T-cell (primary cell): Measurements from ENCODE around the gene LNP1. TPM values are rescaled to one million over a fixed set of nuclear protein-coding genes. Genes with fewer than 3 reads are reported as not detected.

ENCODE experiments used
- ATAC-seq, 4 experiments: fragments of 200-7000 bp in 3 of 4; fragments of 150-1000 bp in 1 of 4; cut with Tn5 transposase; replicated peaks in 1 of 4; 1 replicate in 3 of 4; 2 replicates in 1 of 4; pipeline ENCODE4 v1.10.0; 2021; ENCODE audit warnings: moderate library complexity in 3 of 4, mild to moderate bottlenecking in 2 of 4, moderate number of reproducible peaks in 1 of 4
- CTCF ChIA-PET, 2 donors: fragments of 300-600 bp; sonication (Branson Sonifier 250); formaldehyde crosslinking; loops; one replicate each; lab custom pipeline; 2022; ENCODE audit warnings: antibody characterized with exemption in 2 of 2; lab: Charles Lee
- POLR2A ChIA-PET, 2 donors: fragments of 300-600 bp; sonication (Branson Sonifier 250); formaldehyde crosslinking; loops; one replicate each; lab custom pipeline; 2022; ENCODE audit warnings: antibody characterized with exemption in 2 of 2; lab: Charles Lee
- DNase-seq, 35 experiments: peaks; one replicate each; pipeline versions ENCODE4 v3.0.0 to v3.0.0-alpha.2; 2013 to 2023
- H3K27ac ChIP-seq: one replicate; pipeline ENCODE4 v1.5.1; 2013; ENCODE audit warnings: low read length
- H3K27me3 ChIP-seq, 2 experiments: replicated peaks in 1 of 2; 1 replicate in 1 of 2; 2 replicates in 1 of 2; pipeline versions ENCODE4 v1.6.1 to v1.7.0; 2013; ENCODE audit warnings: low read length in 1 of 2, mixed read lengths in 1 of 2; ENCODE audit not compliant: control insufficient read depth in 2 of 2, insufficient read depth in 2 of 2; ENCODE audit errors: extremely low read depth in 1 of 2
- H3K36me3 ChIP-seq, 2 donors: 1 replicate in 1 of 2; 2 replicates in 1 of 2; pipeline versions ENCODE4 v1.6.1 to v1.7.0; 2013; ENCODE audit warnings: low read length in 1 of 2; ENCODE audit not compliant: control insufficient read depth in 2 of 2, insufficient read depth in 1 of 2; ENCODE audit errors: extremely low read depth in 1 of 2
- H3K4me1 ChIP-seq, 2 experiments: 1 replicate in 1 of 2; 2 replicates in 1 of 2; pipeline versions ENCODE4 v1.6.1 to v1.7.0; 2013; ENCODE audit warnings: low read length in 2 of 2, mixed read lengths in 1 of 2; ENCODE audit not compliant: insufficient read depth in 2 of 2, control insufficient read depth in 1 of 2; ENCODE audit errors: extremely low read depth in 1 of 2
- H3K4me3 ChIP-seq, 2 donors: 1 replicate in 1 of 2; 2 replicates in 1 of 2; pipeline versions ENCODE4 v1.5.1 to v1.7.0; 2013; ENCODE audit warnings: mild to moderate bottlenecking in 2 of 2, low read length in 1 of 2, moderate library complexity in 1 of 2; ENCODE audit not compliant: control insufficient read depth in 1 of 2; ENCODE audit errors: extremely low read depth in 1 of 2
- H3K9me3 ChIP-seq: 2 replicates; pipeline ENCODE4 v1.7.0; 2013
- H3K27ac Mint-ChIP-seq, 2 donors: one replicate each; pipeline ENCODE4 v1.8.0; 2020 to 2021; ENCODE audit warnings: mild to moderate bottlenecking in 2 of 2, mixed read lengths in 2 of 2
- H3K27me3 Mint-ChIP-seq, 2 donors: one replicate each; pipeline ENCODE4 v1.8.0; 2021 to 2022; ENCODE audit warnings: mixed read lengths in 2 of 2
- H3K36me3 Mint-ChIP-seq: one replicate; pipeline ENCODE4 v1.8.0; 2021; ENCODE audit warnings: mixed read lengths
- H3K4me1 Mint-ChIP-seq, 3 donors: one replicate each; pipeline ENCODE4 v1.8.0; 2020 to 2022; ENCODE audit warnings: mixed read lengths in 3 of 3, mild to moderate bottlenecking in 1 of 3
- H3K4me3 Mint-ChIP-seq, 3 donors: one replicate each; pipeline ENCODE4 v1.8.0; 2020 to 2022; ENCODE audit warnings: mild to moderate bottlenecking in 3 of 3, mixed read lengths in 3 of 3, moderate library complexity in 3 of 3
- H3K9me3 Mint-ChIP-seq, 3 donors: one replicate each; pipeline ENCODE4 v1.8.0; 2020 to 2022; ENCODE audit warnings: mixed read lengths in 3 of 3
- WGBS: methylation state at CpG from one replicate; pipeline ENCODE4 v1.1.5; 2013; ENCODE audit warnings: missing lambda C conversion rate; ENCODE audit not compliant: insufficient coverage; 5-methylcytosine and 5-hydroxymethylcytosine counted together
- total RNA-seq, 35 experiments: library from RNA in 6 of 35; stranded (reverse) in 6 of 35; fragments of 120-200 nt in 1 of 35; gene quantifications; one replicate each; pipeline versions ENCODE4 v1.2.1 to v1.2.4 and lab custom pipeline; 2013 to 2026

LNP1 gene
- total RNA-seq, 5 donors from 2014 or later (not counting 1 experiment from before 2014, with no cell fraction given) = 0.88 to 1.7 (median 1.4) TPM

- Mint-ChIP-seq H3K4me3 (no peak overlapping the region), H3K9me3 (no peaks in the 10 kb centered on the region), H3K4me1 (peaks cover 0 to 3% (median 2%) of the 10 kb centered on the region in 3 donors), H3K27me3 (peaks cover 1 to 3% of the 10 kb centered on the region in 2 donors), H3K27ac (no peak overlapping the region), H3K36me3 (peaks cover 1% of the 10 kb centered on the region)
- Histone ChIP-seq H3K27ac (no peak overlapping the region), H3K4me3 (no peak overlapping the region), H3K27me3 (no peaks in the 10 kb centered on the region), H3K4me1 (peaks cover 0 to 5% of the 10 kb centered on the region in 2 experiments), H3K9me3 (no peaks in the 10 kb centered on the region), H3K36me3 (no peaks in the 10 kb centered on the region)
- CTCF ChIA-PET = no interaction called here
- no peak for DNase-seq
- POLR2A ChIA-PET = no interaction called here
- no CpG with 5 or more reads among the region's 1 CpG for WGBS
- no peak for ATAC-seq
These were observed 56.5 kb downstream of the LNP1 start for GRCh38 chr3:100457811-100458210.

DNA sequence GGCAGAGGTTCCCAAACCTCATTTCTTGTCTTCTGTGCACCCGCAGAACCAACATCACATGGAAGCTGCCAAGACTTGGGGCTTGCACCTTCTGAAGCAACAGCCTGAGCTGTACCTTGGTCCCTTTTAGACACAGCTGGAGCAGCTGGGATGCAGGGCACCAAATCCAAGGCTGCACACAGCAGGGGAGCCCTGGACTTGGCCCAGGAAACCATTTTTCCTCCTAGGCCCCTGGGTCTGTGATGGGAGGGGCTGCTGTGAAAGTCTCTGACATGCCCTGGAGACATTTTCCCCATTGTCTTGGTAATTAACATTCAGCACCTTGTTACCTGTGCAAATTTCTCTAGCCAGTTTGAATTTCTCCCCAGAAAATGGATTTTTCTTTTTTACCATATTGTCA lies 57.5 kb downstream of the LNP1 start:
- H3K36me3 Mint-ChIP-seq = no peaks in the 10 kb centered on the region
- Histone ChIP-seq H3K27ac (no peak overlapping the region), H3K36me3 (no peaks in the 10 kb centered on the region), H3K4me1 (peaks cover 0 to 5% of the 10 kb centered on the region in 2 experiments), H3K27me3 (no peaks in the 10 kb centered on the region), H3K4me3 (no peak overlapping the region), H3K9me3 (no peaks in the 10 kb centered on the region)
- peaks cover 1 to 3% of the 10 kb centered on the region in 2 donors for H3K27me3 Mint-ChIP-seq
- H3K9me3 Mint-ChIP-seq = no peaks in the 10 kb centered on the region
- WGBS = 100% methylated on average over 1 of the region's 1 CpG
- H3K27ac Mint-ChIP-seq = no peak overlapping the region
- POLR2A ChIA-PET = no interaction called here
- CTCF ChIA-PET = no interaction called here
- ATAC-seq (no peak), DNase-seq (no peak)
- no peak overlapping the region for H3K4me3 Mint-ChIP-seq
- peaks cover 0 to 3% (median 2%) of the 10 kb centered on the region in 3 donors for H3K4me1 Mint-ChIP-seq

- ATAC-seq (peak in 2 of 4 experiments; percentile 40 to 41), DNase-seq (peak in 1 of 35 experiments; percentile 17)
- Mint-ChIP-seq H3K27me3 (peaks cover 1 to 3% of the 10 kb centered on the region in 2 donors), H3K27ac (no peak overlapping the region), H3K36me3 (no peaks in the 10 kb centered on the region), H3K4me1 (peaks cover 8 to 11% (median 10%) of the 10 kb centered on the region in 3 donors), H3K9me3 (peaks cover 0 to 2% (median 1%) of the 10 kb centered on the region in 3 donors), H3K4me3 (no peak overlapping the region)
- CTCF ChIA-PET = interaction anchor here (0.5 to 1.5 kb wide), 16 partner anchors 8 to 935 kb away, joined by 3 to 6 read pairs (median 4); partner anchors contain the start of genes LNP1 (in 1 of the 2) and TOMM70 (in 1 of the 2)
- WGBS = 40% methylated on average over 2 of the region's 3 CpGs
- POLR2A ChIA-PET = no interaction called here
- peaks cover 0 to 2% of the 10 kb centered on the region in 2 experiments for H3K27me3 ChIP-seq
- no peak overlapping the region for H3K27ac ChIP-seq
- H3K9me3 ChIP-seq = no peaks in the 10 kb centered on the region
- no peak overlapping the region for H3K4me3 ChIP-seq
- H3K36me3 ChIP-seq = no peaks in the 10 kb centered on the region
- H3K4me1 ChIP-seq = no peaks in the 10 kb centered on the region
These were observed 61.7 kb downstream of the LNP1 start for GRCh38 chr3:100463002-100463401.

DNA sequence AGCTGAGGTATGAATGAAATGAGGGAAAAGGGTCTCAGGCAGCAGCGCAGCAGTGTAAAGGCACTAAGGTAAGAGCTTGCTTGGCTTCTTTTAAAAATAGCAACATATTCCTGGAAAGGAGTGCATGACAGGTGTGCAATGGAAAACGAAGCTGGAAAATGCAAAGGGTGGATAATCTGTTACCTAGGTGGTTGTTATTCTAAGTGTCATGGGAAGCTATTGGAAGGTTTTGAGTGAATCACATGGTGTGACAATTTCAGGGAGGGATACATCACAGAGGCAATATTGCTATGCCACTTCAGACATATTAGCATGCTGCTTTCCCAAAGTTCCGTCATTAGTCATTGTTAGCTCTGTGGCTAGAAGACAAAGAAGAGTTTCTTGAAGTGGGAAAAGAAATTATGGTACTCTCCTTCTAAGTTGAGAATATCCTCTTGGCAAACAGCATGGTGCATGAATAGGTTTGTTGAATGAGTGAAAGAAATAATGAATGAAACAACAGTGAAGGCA lies 62.4 kb downstream of the LNP1 start:
- Histone ChIP-seq H3K27ac (no peak overlapping the region), H3K9me3 (no peaks in the 10 kb centered on the region), H3K27me3 (peaks cover 0 to 2% of the 10 kb centered on the region in 2 experiments), H3K4me3 (no peak overlapping the region), H3K36me3 (no peaks in the 10 kb centered on the region), H3K4me1 (no peaks in the 10 kb centered on the region)
- ATAC-seq = no peak
- Mint-ChIP-seq H3K9me3 (peaks cover 0 to 8% (median 2%) of the 10 kb centered on the region in 3 donors), H3K4me3 (no peak overlapping the region), H3K36me3 (no peaks in the 10 kb centered on the region), H3K27me3 (peaks cover 1 to 3% of the 10 kb centered on the region in 2 donors), H3K27ac (no peak overlapping the region), H3K4me1 (peaks cover 8 to 11% (median 10%) of the 10 kb centered on the region in 3 donors)
- 67% methylated on average over 2 of the region's 3 CpGs for WGBS
- ChIA-PET POLR2A (no interaction called here), CTCF (interaction anchor here (0.6 to 1.2 kb wide), 5 partner anchors 16 to 171 kb away, joined by 3 to 4 read pairs (median 3); partner anchors contain the start of genes LNP1 (in 1 of the 2) and TOMM70 (in 1 of the 2))
- no peak for DNase-seq

DNA sequence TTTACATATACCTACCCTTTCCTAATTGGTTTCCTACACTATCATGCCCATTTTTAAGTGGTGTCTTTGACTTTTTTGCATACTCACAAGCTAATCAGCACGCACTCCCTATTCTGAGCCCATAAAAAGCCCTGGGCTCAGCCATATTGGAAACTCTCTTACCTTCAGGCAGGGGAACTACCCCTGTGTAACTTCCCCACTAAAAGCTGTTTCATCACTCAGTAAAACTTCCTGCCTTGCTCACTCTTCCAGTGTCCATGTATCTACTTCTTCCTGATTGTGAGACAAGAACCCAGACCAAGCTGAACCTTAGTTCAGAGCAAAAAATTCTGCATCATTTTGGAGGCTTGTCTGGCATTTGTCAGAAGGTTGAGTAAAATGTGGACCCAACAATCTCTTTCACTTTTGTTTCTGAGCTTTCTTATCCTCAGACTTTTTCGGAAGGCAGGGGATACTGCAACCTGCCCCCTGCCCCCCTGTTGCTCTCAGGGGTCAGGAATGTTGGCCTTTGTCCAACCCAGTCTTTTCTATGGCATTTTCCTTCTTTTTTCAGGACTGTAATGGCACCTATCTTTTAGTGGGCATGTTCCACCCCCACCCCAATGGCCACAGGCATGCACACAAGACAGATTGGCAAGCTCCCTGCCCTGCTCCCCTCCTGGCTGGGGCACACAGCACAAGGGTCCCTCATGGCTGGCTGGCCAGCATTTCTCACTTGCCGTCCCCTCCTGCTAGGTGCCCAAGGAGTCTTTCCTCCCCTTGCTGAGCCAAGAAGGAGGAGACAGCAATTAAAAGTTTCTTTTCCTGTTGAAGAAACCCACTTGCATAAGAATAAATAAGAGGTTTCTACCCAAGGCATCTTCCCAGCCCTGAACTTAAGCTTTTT lies 64.8 kb downstream of the LNP1 start:
- H3K27ac ChIP-seq = no peak overlapping the region
- H3K9me3 ChIP-seq = no peaks in the 10 kb centered on the region
- Mint-ChIP-seq H3K27ac (no peak overlapping the region), H3K4me1 (peaks cover 8 to 11% (median 10%) of the 10 kb centered on the region in 3 donors), H3K4me3 (no peak overlapping the region), H3K9me3 (peaks cover 7 to 17% (median 11%) of the 10 kb centered on the region in 3 donors), H3K27me3 (peaks cover 0 to 8% of the 10 kb centered on the region in 2 donors), H3K36me3 (peaks cover 3% of the 10 kb centered on the region)
- ATAC-seq (no peak), DNase-seq (no peak)
- peaks cover 0 to 2% of the 10 kb centered on the region in 2 experiments for H3K27me3 ChIP-seq
- no peaks in the 10 kb centered on the region for H3K36me3 ChIP-seq
- POLR2A ChIA-PET = no interaction called here
- CTCF ChIA-PET = interaction anchor here in 1 of 2 donors (1.1 kb wide), 1 partner anchor 126 kb away, joined by 4 read pairs; no protein-coding TSS in a partner anchor
- WGBS = 85% methylated on average over 3 of the region's 3 CpGs
- H3K4me1 ChIP-seq = no peaks in the 10 kb centered on the region
- H3K4me3 ChIP-seq = no peak overlapping the region

GRCh38 chr3:100467133-100467532 lies 65.8 kb downstream of the LNP1 start:
- POLR2A ChIA-PET = no interaction called here
- H3K4me1 ChIP-seq = no peaks in the 10 kb centered on the region
- Mint-ChIP-seq H3K4me1 (peaks cover 8 to 11% (median 10%) of the 10 kb centered on the region in 3 donors), H3K4me3 (no peak overlapping the region), H3K9me3 (peaks cover 7 to 17% (median 11%) of the 10 kb centered on the region in 3 donors), H3K27ac (no peak overlapping the region), H3K36me3 (peaks cover 3% of the 10 kb centered on the region), H3K27me3 (peaks cover 0 to 7% of the 10 kb centered on the region in 2 donors)
- ATAC-seq (no peak), DNase-seq (no peak)
- WGBS = no CpG with 5 or more reads among the region's 1 CpG
- no peaks in the 10 kb centered on the region for H3K9me3 ChIP-seq
- CTCF ChIA-PET = interaction anchor here in 1 of 2 donors (0.6 kb wide), 1 partner anchor 27 kb away, joined by 7 read pairs; no protein-coding TSS in a partner anchor
- peaks cover 0 to 2% of the 10 kb centered on the region in 2 experiments for H3K27me3 ChIP-seq
- H3K36me3 ChIP-seq = no peaks in the 10 kb centered on the region
- H3K4me3 ChIP-seq = no peak overlapping the region
- H3K27ac ChIP-seq = no peak overlapping the region
